Measurements from ENCODE around the gene DUSP22.
A peak's percentile ranks its signal among the peaks of the same experiment; 100 is the strongest.

DUSP22 gene

GRCh38 chr6:252775-253535 is 39.3 kb upstream of the DUSP22 start:
- H3K36me3 Mint-ChIP-seq (ENCODE audit: low read depth) = no peaks in the 10 kb centered on the region
- no peak overlapping the region for H3K4me3 Mint-ChIP-seq
- peaks cover 13% of the 10 kb centered on the region for H3K9me3 Mint-ChIP-seq
- peaks cover 23% of the 10 kb centered on the region for H3K4me1 Mint-ChIP-seq
- peak overlapping the region; percentile 26 for H3K27ac Mint-ChIP-seq
- TF ChIP-seq, protein P1, sequence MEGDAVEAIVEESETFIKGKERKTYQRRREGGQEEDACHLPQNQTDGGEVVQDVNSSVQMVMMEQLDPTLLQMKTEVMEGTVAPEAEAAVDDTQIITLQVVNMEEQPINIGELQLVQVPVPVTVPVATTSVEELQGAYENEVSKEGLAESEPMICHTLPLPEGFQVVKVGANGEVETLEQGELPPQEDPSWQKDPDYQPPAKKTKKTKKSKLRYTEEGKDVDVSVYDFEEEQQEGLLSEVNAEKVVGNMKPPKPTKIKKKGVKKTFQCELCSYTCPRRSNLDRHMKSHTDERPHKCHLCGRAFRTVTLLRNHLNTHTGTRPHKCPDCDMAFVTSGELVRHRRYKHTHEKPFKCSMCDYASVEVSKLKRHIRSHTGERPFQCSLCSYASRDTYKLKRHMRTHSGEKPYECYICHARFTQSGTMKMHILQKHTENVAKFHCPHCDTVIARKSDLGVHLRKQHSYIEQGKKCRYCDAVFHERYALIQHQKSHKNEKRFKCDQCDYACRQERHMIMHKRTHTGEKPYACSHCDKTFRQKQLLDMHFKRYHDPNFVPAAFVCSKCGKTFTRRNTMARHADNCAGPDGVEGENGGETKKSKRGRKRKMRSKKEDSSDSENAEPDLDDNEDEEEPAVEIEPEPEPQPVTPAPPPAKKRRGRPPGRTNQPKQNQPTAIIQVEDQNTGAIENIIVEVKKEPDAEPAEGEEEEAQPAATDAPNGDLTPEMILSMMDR (IDR thresholded peaks at IDR 0.05) = no peak
- H3K27me3 Mint-ChIP-seq (ENCODE audit: low read depth, poor library complexity) = peaks cover 24% of the 10 kb centered on the region
- DNase-seq = no peak

DNA sequence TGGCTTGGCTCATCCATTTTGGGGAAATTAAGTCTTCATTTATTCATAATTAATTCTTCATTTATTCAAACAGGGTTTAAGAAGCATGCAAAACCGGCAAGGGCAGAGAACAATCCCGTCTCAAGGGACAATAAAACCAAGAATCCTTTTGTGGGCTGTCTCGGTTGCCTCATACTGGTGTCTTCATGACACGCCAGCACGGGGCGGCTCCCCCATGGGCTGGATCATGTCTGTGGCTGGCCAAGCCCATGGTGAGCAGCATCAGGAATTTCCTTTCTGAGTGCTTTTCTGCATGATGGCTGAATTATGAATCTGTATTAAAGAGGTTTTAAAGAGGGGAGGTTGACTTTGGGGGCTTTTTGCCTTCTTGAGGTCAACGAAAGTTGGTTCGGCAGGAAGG is 38.3 kb upstream of the DUSP22 start:
- TF ChIP-seq, protein P1 (IDR thresholded peaks at IDR 0.05) = no peak
- H3K27ac Mint-ChIP-seq = no peak overlapping the region
- H3K36me3 Mint-ChIP-seq (ENCODE audit: low read depth) = no peaks in the 10 kb centered on the region
- no peak overlapping the region for H3K4me3 Mint-ChIP-seq
- peaks cover 24% of the 10 kb centered on the region for H3K27me3 Mint-ChIP-seq (ENCODE audit: low read depth, poor library complexity)
- DNase-seq = no peak
- peaks cover 20% of the 10 kb centered on the region for H3K9me3 Mint-ChIP-seq
- peaks cover 23% of the 10 kb centered on the region for H3K4me1 Mint-ChIP-seq

DNA sequence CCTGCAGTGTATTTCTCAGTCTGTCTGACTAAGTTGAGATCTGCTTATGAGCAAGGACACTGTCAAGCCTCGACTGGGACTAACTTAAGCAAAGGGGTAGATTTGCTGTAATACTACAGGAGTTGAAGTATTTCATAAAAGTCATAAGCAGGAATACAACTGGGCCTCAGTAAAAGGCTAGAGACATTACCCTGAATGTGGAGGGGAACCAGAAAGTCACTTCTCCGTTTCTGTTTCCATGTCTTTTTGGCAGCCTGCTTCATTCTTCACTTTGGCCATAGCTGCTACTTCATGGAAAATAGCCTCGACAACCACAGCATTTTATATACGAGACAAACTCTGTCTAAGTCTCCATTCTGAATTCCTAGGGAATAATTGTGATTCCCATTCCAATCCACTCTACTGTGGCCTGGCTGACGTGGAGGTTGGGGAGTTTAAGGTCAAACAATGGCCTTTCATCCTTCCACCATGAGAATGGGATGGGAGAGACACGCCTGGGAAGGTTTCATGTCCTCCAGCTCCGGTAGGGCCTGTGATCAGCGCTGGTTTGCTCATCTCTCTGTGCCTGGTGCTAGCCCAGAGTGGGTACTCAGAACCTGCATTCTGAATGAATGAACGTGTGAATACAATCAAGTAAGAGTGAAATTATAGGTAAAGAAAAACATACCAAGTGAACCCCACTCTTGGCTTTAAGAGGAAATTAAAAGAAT is 37.1 kb upstream of the DUSP22 start:
- H3K4me1 Mint-ChIP-seq = peaks cover 23% of the 10 kb centered on the region
- H3K9me3 Mint-ChIP-seq = peaks cover 22% of the 10 kb centered on the region
- H3K27me3 Mint-ChIP-seq (ENCODE audit: low read depth, poor library complexity) = peaks cover 22% of the 10 kb centered on the region
- no peak overlapping the region for H3K27ac Mint-ChIP-seq
- DNase-seq = no peak
- H3K4me3 Mint-ChIP-seq = no peak overlapping the region
- TF ChIP-seq, protein P1 (IDR thresholded peaks at IDR 0.05) = no peak
- no peaks in the 10 kb centered on the region for H3K36me3 Mint-ChIP-seq (ENCODE audit: low read depth)

DNA sequence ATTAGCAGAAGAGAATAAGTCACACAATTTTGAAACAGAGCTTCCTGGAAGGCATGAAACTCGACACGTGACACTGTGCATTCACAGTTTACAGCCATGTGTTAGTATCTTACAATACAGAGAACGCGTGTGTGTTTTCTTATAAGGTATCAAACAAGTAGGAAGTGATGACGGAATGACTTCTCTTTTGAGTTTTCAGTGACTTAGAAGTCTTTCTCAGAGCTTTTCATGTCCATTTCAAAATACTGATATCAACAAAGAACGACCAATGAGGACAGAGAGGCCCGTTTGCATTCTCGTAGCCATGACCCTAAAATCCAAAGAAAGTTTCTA is 36.6 kb upstream of the DUSP22 start:
- H3K27ac Mint-ChIP-seq = no peak overlapping the region
- TF ChIP-seq, protein P1 (IDR thresholded peaks at IDR 0.05) = no peak
- H3K36me3 Mint-ChIP-seq (ENCODE audit: low read depth) = no peaks in the 10 kb centered on the region
- H3K27me3 Mint-ChIP-seq (ENCODE audit: low read depth, poor library complexity) = peaks cover 22% of the 10 kb centered on the region
- H3K4me1 Mint-ChIP-seq = peaks cover 23% of the 10 kb centered on the region
- no peak overlapping the region for H3K4me3 Mint-ChIP-seq
- no peak for DNase-seq
- peaks cover 24% of the 10 kb centered on the region for H3K9me3 Mint-ChIP-seq

- peaks cover 23% of the 10 kb centered on the region for H3K4me1 Mint-ChIP-seq
- no peak overlapping the region for H3K4me3 Mint-ChIP-seq
- no peak for DNase-seq
- H3K27ac Mint-ChIP-seq = no peak overlapping the region
- TF ChIP-seq, protein P1 (IDR thresholded peaks at IDR 0.05) = no peak
- peaks cover 26% of the 10 kb centered on the region for H3K9me3 Mint-ChIP-seq
- peaks cover 18% of the 10 kb centered on the region for H3K27me3 Mint-ChIP-seq (ENCODE audit: low read depth, poor library complexity)
- H3K36me3 Mint-ChIP-seq (ENCODE audit: low read depth) = no peaks in the 10 kb centered on the region
These were observed 36.1 kb upstream of the DUSP22 start for GRCh38 chr6:256169-256568.

All from nephron progenitor cell (in vitro differentiated cells).